SU-DHL-6 (cell line): ENCODE results near the gene ITIH3.

ENCODE experiments used
- CTCF ChIP-seq: fragments of 200-600 bp; sonication (generic); IDR thresholded peaks from one replicate; pipeline ENCODE4 v1.5.1; 2017; ENCODE audit warnings: antibody characterized with exemption, mild to moderate bottlenecking, low read length, moderate library complexity; ENCODE audit not compliant: insufficient read depth, poor library complexity, severe bottlenecking
- EZH2phosphoT487 ChIP-seq: fragments of 200-600 bp; sonication (generic), shearing (Covaris generic); conservative IDR thresholded peaks from 2 replicates; pipeline ENCODE4 v1.6.1; 2018; ENCODE audit warnings: mild to moderate bottlenecking, antibody characterized with exemption, low read length, moderate library complexity, mixed read lengths

GRCh38 chr3:52820736-52821135 is 26.1 kb downstream of the ITIH3 start:
- TF ChIP-seq CTCF (peak; percentile 92), EZH2phosphoT487 (no peak)
